GM19193 (cell line): ENCODE results near the gene NOD1.

Experiments
- POLR2A ChIP-seq: IDR thresholded peaks from 4 replicates; pipeline ENCODE4 v1.6.1; 2011; ENCODE audit not compliant: insufficient read depth, insufficient read length; ENCODE audit errors: extremely low read depth

The NOD1 gene

GRCh38 chr7:30478349-30479201, at the start of gene NOD1:
Gene NOD1 (minus strand): TSS chr7:30478784. CDS start chr7:30456921, 21,863 bp downstream.
- TF ChIP-seq POLR2A = peak; percentile 69

GRCh38 chr7:30526163-30526562, 47.6 kb upstream of the NOD1 start:
- no peak for TF ChIP-seq POLR2A

- no peak for TF ChIP-seq POLR2A
Measured at GRCh38 chr7:30525429-30525828, 46.8 kb upstream of the NOD1 start.

GRCh38 chr7:30524545-30524944, 46.0 kb upstream of the NOD1 start:
- TF ChIP-seq POLR2A = no peak

GRCh38 chr7:30523466-30523865, 44.9 kb upstream of the NOD1 start:
- no peak for TF ChIP-seq POLR2A

- no peak for TF ChIP-seq POLR2A
Measured at GRCh38 chr7:30522159-30522558, 43.6 kb upstream of the NOD1 start.

- TF ChIP-seq POLR2A = no peak
Measured at GRCh38 chr7:30521532-30521931, 42.9 kb upstream of the NOD1 start.

GRCh38 chr7:30519122-30519521, 40.5 kb upstream of the NOD1 start:
- no peak for TF ChIP-seq POLR2A

- TF ChIP-seq POLR2A = no peak
Measured at GRCh38 chr7:30515761-30516160, 37.2 kb upstream of the NOD1 start.

- no peak for TF ChIP-seq POLR2A
Measured at GRCh38 chr7:30514776-30515175, 36.2 kb upstream of the NOD1 start.

GRCh38 chr7:30514177-30514576, 35.6 kb upstream of the NOD1 start:
- TF ChIP-seq POLR2A = no peak

GRCh38 chr7:30513762-30514161, 35.2 kb upstream of the NOD1 start:
- no peak for TF ChIP-seq POLR2A

GRCh38 chr7:30511973-30512662, 33.5 kb upstream of the NOD1 start:
- TF ChIP-seq POLR2A = no peak

- TF ChIP-seq POLR2A = no peak
Measured at GRCh38 chr7:30511494-30511893, 32.9 kb upstream of the NOD1 start.

GRCh38 chr7:30510124-30511075, 31.8 kb upstream of the NOD1 start:
- TF ChIP-seq POLR2A = no peak
